GM18951 (cell line): ENCODE results near the gene CARD11.

Experiments
- POLR2A ChIP-seq: IDR thresholded peaks from 4 replicates; pipeline ENCODE4 v1.6.1; 2011; ENCODE audit warnings: mild to moderate bottlenecking; ENCODE audit not compliant: insufficient read length, insufficient read depth; ENCODE audit errors: extremely low read depth
- in situ Hi-C: fragments of 300-500 bp; cut with MboI; formaldehyde crosslinking; loops from one replicate; pipeline ENCODE4 v1.12.0; 2022; ENCODE audit warnings: low sequenced_read_pairs, mixed read lengths, inconsistent platforms; ENCODE audit not compliant: unreplicated experiment

CARD11 gene

GRCh38 chr7:3043544-3044371, at the start of gene CARD11:
Gene CARD11, minus strand, starts transcription at chr7:3043867. Its CDS starts 85,361 bp downstream, at chr7:2958506.
- in situ Hi-C loops: no loop called here
- TF ChIP-seq POLR2A: peak; percentile 43

GRCh38 chr7:3092468-3092867, 48.8 kb upstream of the CARD11 start:
- in situ Hi-C loops: no loop called here
- TF ChIP-seq POLR2A: peak; percentile 30

GRCh38 chr7:3091631-3092030, 48.0 kb upstream of the CARD11 start:
- no peak for TF ChIP-seq POLR2A
- in situ Hi-C loops: no loop called here

- in situ Hi-C loops: no loop called here
- no peak for TF ChIP-seq POLR2A
Observed at GRCh38 chr7:3089493-3089892, 45.8 kb upstream of the CARD11 start.

GRCh38 chr7:3087243-3087755, 43.6 kb upstream of the CARD11 start:
- in situ Hi-C loops: no loop called here

DNA sequence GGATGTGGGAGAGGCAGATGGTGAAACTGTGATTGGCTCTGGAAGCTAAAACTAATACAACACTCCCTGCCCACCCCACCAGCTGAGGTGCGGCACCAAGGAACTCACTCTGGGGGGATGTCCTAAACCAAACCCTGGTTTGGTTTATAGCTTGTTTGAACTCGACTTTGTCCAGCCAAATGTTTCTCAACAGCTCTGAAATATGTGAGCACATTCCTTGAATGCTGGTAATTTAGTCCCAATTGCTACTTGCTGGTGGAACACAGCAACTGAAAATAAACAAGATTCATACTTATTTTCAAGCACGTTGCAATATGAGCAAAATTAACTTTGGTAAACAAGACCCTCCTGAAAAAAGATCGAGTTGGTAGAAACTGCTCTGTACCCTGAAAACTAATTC, 39.7 kb upstream of the CARD11 start:
- in situ Hi-C loops: no loop called here
- TF ChIP-seq POLR2A: no peak

More at GRCh38 chr7:3087243-3087755, 43.6 kb upstream of the CARD11 start:
- TF ChIP-seq POLR2A: no peak

DNA sequence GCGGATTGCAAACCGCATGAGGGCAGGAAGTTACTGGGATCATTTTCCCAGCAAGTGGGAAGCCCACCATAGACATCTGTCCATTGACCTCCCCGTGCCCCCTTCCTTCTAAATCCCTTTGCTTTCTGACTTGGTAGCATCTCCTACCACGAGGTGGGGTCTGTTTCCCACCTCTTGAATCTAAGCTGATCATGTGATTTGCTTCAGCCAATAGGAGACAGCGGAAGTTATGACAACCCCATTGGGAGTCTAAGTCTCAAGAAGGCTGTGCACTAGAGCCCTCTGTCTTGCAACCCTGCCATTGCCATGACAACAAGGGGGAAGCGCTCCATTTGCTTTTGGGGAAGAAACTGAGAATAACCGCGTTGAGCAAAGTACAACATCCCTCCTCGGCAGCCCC, 39.2 kb upstream of the CARD11 start:
- in situ Hi-C loops: no loop called here
- TF ChIP-seq POLR2A: no peak

GRCh38 chr7:3082386-3082785, 38.7 kb upstream of the CARD11 start:
- in situ Hi-C loops: no loop called here
- TF ChIP-seq POLR2A: no peak

DNA sequence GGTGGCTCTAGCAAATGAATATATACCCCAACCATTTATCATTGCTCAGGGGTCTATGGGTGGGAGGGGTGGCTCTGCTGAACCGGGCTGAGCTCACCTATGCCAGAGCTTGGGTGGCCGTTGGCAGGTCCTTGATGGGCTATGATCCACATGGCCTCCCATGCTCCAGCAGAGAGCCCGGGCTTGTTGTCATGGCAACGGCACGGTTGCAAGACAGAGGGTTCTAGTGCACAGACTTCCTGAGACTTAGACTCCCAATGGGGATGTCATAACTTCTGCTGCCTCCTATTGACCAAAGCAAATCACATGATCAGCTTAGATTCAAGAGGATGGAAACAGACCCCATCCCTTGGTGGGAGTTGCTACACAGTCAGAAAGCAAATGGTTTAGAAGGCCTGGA, 36.4 kb upstream of the CARD11 start:
- in situ Hi-C loops: no loop called here
- no peak for TF ChIP-seq POLR2A

DNA sequence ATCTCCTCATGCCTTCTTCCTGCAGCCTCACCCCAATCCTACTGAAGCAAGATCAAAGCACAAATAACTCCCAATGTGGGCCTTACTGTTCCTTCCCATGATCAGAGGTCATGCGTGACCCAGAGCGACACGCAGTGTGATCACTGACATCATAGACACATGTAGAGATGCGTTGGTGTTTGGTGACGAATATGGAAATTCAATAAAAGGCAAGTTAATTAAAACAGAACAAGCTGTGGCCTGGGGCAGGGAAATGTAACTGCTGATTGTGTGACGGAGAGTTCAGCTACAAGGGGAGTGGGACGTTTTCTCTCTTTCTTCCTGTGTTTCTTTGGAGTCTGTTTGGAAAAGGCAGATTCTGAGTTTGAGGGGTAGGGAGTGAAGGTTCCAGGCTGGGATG, 34.8 kb upstream of the CARD11 start:
- in situ Hi-C loops: no loop called here
- no peak for TF ChIP-seq POLR2A

DNA sequence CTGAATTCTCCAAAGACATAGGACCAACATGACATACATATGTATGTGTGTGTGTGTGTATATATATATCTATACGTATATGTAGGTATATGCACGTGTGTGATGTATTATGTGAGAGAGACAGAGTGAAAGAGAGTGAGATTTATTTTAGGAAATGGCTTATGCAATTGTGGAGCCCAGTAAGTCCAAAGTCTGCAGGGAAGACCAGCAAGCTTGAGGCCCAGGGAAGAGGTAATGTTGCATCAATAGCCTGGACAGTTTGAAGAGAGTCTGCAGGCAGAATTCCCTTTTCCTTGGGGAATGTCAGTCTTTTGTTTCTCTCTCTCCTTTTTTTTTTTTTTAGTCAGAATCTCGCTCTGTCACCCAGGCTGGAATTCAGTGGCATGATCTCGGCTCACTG, 33.0 kb upstream of the CARD11 start:
- no peak for TF ChIP-seq POLR2A
- in situ Hi-C loops: no loop called here

DNA sequence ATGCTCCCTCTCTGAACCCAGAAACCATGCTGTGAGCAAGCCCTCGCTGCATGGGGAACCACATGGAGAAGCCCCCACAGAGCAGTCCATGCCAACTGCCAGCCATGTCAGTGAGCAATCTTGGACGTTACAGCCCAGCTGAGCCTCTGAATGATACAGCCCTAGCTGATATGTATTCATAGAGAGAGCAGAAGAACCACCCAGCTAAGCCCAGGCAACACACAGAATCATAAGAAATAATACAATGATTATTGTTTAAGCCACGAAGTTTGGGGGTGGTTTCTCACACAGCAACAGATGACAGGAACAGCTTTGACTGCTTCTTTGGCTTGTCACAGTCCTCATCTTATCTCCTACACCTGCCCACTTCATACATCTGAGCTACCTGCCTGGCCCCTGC, 32.5 kb upstream of the CARD11 start:
- no peak for TF ChIP-seq POLR2A
- in situ Hi-C loops: no loop called here

DNA sequence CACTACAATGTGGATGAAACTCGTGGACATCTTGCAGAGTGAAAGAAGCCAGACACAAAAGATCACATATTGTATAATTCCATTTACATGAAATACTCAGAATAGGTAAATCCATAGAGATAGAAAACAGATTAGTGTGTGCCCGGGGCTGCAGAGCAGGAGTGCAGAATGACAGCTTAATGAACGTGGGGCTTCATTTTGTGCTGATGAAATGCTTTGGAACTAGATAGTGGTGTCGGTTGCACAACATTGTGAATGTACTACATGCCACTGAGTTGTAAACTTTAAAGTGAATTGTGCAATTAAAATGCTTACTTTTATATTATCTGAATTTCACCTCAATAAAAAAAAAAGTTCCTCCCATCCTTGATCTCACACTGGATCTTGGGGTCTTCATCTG, 31.8 kb upstream of the CARD11 start:
- TF ChIP-seq POLR2A: no peak
- in situ Hi-C loops: no loop called here

DNA sequence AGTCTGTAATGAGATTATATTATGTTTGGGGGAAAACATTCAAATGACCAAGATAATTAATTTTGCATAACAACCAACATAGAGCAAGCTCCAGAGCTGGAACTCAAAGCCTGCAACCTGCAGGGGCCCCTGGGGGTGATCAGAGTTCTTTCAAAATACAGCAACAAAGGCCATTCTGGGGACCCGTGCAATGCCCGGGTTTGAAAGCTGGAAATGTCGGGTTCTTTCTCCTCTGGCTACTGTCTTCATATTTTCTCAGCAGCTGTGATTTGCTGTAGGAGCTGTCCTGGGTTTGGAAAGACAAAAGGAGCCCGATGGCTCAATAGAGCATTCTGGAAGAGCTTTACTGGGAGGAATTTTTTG, 30.8 kb upstream of the CARD11 start:
- no peak for TF ChIP-seq POLR2A
- in situ Hi-C loops: no loop called here
